ENCODE data around the gene MED17. TPM values are rescaled to one million over a fixed set of nuclear protein-coding genes. Genes with fewer than 3 reads are reported as not detected.
"Not testable (repeated sequence)": the region's sequence is repeated elsewhere in the genome, so short reads cannot be mapped to it uniquely, and the experiment has no call there.

Gene MED17
- total RNA-seq, 3 donors from 2014 or later = 52.7 to 54.9 (median 54.8) TPM

GRCh38 chr11:93745005-93745755 is 38.9 kb upstream of the MED17 start:
- peaks cover 13% of the 10 kb centered on the region for H3K36me3 Mint-ChIP-seq (ENCODE audit: insufficient read depth)
- H3K4me1 Mint-ChIP-seq (ENCODE audit: low read depth) = peaks cover 12% of the 10 kb centered on the region
- H3K4me3 Mint-ChIP-seq; ATAC-seq; DNase-seq; H3K9me3 Mint-ChIP-seq; H3K27me3 Mint-ChIP-seq (ENCODE audit: low read depth): not testable (repeated sequence)

DNA sequence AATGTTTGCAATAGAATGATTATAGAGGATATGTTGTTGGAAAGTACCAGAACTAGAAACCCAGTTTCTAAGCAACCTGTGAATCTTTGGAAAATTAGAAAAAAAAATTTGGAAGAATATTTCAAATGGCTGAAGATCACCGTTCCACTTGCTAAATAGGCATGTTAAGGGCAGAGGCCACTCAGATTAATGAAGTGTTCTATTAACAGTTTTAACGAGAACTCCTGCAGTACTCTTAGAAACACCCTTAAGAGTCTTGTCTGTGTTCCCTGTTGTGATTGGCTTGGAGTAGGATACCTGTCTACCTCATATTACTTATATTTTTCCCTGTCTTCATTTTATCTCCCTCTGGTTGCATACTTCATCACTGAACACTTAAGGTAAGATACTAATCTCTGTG is 38.0 kb upstream of the MED17 start:
- Mint-ChIP-seq H3K4me1 (ENCODE audit: low read depth) (peaks cover 12% of the 10 kb centered on the region), H3K9me3 (no peaks in the 10 kb centered on the region), H3K27me3 (ENCODE audit: low read depth) (no peaks in the 10 kb centered on the region), H3K36me3 (ENCODE audit: insufficient read depth) (peaks cover 10% of the 10 kb centered on the region), H3K4me3 (no peak overlapping the region)
- DNase-seq (no peak), ATAC-seq (no peak)

- Mint-ChIP-seq H3K4me3 (no peak overlapping the region), H3K4me1 (ENCODE audit: low read depth) (peaks cover 10% of the 10 kb centered on the region), H3K27me3 (ENCODE audit: low read depth) (no peaks in the 10 kb centered on the region), H3K36me3 (ENCODE audit: insufficient read depth) (peaks cover 7% of the 10 kb centered on the region), H3K9me3 (no peaks in the 10 kb centered on the region)
- DNase-seq (no peak), ATAC-seq (no peak)
Measured at GRCh38 chr11:93747122-93747521, 37.0 kb upstream of the MED17 start.

DNA sequence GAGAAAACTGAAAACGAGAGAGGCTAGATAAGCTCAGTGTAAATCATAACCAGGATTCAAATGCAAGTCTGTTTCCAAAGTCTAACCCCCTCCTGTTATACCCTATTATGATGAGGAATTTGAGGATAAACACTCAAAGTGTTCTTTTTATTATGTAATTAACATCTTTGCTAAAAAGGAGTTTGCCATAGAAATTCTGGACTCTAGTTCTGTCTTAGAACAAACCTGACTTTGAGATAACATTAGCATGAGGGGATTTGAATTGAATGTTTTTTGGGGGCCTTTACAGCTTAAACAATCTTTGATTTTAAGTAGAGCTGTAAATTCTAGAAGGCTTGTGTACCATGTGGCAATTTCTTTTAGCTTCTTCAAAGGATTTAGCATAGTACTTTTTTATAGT is 33.1 kb upstream of the MED17 start:
- Mint-ChIP-seq H3K4me1 (ENCODE audit: low read depth) (no peaks in the 10 kb centered on the region), H3K9me3 (no peaks in the 10 kb centered on the region), H3K4me3 (no peak overlapping the region), H3K27me3 (ENCODE audit: low read depth) (no peaks in the 10 kb centered on the region), H3K36me3 (ENCODE audit: insufficient read depth) (peaks cover 10% of the 10 kb centered on the region)
- ATAC-seq (no peak), DNase-seq (no peak)

GRCh38 chr11:93753241-93753640 is 30.8 kb upstream of the MED17 start:
- Mint-ChIP-seq H3K4me1 (ENCODE audit: low read depth) (no peaks in the 10 kb centered on the region), H3K4me3 (no peak overlapping the region), H3K36me3 (ENCODE audit: insufficient read depth) (peaks cover 17% of the 10 kb centered on the region), H3K9me3 (no peaks in the 10 kb centered on the region), H3K27me3 (ENCODE audit: low read depth) (no peaks in the 10 kb centered on the region)
- ATAC-seq (no peak), DNase-seq (no peak)

DNA sequence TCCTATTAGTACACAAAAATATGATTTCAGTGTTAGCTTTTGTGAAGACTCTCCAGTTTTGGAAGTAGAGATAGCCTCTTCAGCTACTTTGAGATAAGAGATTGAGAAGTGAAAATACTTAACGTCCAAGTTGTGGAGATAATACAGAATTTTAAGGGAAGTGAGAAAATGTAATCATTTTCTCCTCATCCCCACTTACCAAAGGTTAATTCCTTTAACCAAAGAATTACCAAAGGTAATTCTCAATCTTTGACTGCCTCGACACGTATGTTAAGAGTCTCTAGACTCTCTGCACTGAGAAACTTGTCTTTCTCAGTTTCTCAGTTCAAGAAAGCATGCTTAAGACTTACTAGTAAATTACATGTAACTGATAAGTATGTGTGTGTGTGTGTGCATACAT is 27.3 kb upstream of the MED17 start:
- no peak for ATAC-seq
- no peaks in the 10 kb centered on the region for H3K9me3 Mint-ChIP-seq
- peaks cover 26% of the 10 kb centered on the region for H3K36me3 Mint-ChIP-seq (ENCODE audit: insufficient read depth)

GRCh38 chr11:93757301-93757700 is 26.8 kb upstream of the MED17 start:
- peaks cover 25% of the 10 kb centered on the region for H3K36me3 Mint-ChIP-seq (ENCODE audit: insufficient read depth)
- no peaks in the 10 kb centered on the region for H3K4me1 Mint-ChIP-seq (ENCODE audit: low read depth)
- H3K4me3 Mint-ChIP-seq = no peak overlapping the region
- H3K9me3 Mint-ChIP-seq = no peaks in the 10 kb centered on the region
- H3K27me3 Mint-ChIP-seq (ENCODE audit: low read depth) = no peaks in the 10 kb centered on the region
- DNase-seq (no peak), ATAC-seq (no peak)

More for the DNA sequence above, 27.3 kb upstream of the MED17 start:
- Mint-ChIP-seq H3K4me3 (no peak overlapping the region), H3K4me1 (ENCODE audit: low read depth) (no peaks in the 10 kb centered on the region), H3K27me3 (ENCODE audit: low read depth) (no peaks in the 10 kb centered on the region)
- no peak for DNase-seq

- Mint-ChIP-seq H3K36me3 (ENCODE audit: insufficient read depth) (peaks cover 23% of the 10 kb centered on the region), H3K4me1 (ENCODE audit: low read depth) (no peaks in the 10 kb centered on the region), H3K4me3 (no peak overlapping the region), H3K27me3 (ENCODE audit: low read depth) (no peaks in the 10 kb centered on the region), H3K9me3 (no peaks in the 10 kb centered on the region)
- ATAC-seq (no peak), DNase-seq (no peak)
Measured at GRCh38 chr11:93757924-93758865, 25.9 kb upstream of the MED17 start.

DNA sequence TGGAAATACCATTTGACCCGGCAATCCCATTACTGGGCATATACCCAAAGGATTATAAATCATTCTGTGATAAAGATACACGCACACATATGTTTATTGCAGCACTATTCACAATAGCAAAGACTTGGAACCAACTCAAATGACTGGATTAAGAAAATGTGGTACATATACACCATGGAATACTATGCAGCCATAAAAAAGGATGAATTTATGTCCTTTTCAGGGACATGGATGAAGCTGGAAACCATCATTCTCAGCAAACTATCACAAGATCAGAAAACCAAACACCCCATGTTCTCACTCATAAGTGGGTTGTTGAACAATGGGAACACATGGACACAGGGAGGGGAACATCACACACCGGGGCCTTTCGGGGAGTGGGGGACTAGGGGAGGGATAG is 25.0 kb upstream of the MED17 start:
- ATAC-seq; H3K4me1 Mint-ChIP-seq (ENCODE audit: low read depth); H3K27me3 Mint-ChIP-seq (ENCODE audit: low read depth); DNase-seq; H3K9me3 Mint-ChIP-seq; H3K4me3 Mint-ChIP-seq: not testable (repeated sequence)
- H3K36me3 Mint-ChIP-seq (ENCODE audit: insufficient read depth) = peaks cover 24% of the 10 kb centered on the region

DNA sequence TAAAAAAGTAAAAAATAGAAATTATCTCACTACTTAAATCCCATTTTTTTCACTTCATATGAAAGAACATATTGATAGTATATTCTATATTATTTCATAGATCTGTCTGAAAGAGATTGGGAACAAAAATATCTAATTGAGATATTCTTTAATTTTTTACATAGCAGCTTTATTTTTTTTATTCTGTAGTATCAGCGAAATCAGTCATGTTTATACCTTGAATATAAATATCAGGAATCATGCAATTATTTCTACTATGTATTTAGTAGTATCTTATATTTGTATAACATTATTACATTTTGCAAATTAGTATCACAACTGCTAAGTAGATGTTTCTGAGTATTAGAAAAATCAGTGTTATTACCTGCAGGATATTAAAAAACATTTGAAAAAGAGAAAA is 22.2 kb upstream of the MED17 start:
- no peaks in the 10 kb centered on the region for H3K27me3 Mint-ChIP-seq (ENCODE audit: low read depth)
- no peak for ATAC-seq
- H3K36me3 Mint-ChIP-seq (ENCODE audit: insufficient read depth) = peaks cover 30% of the 10 kb centered on the region
- no peak for DNase-seq
- H3K4me3 Mint-ChIP-seq = no peak overlapping the region
- peaks cover 2% of the 10 kb centered on the region for H3K9me3 Mint-ChIP-seq
- no peaks in the 10 kb centered on the region for H3K4me1 Mint-ChIP-seq (ENCODE audit: low read depth)

DNA sequence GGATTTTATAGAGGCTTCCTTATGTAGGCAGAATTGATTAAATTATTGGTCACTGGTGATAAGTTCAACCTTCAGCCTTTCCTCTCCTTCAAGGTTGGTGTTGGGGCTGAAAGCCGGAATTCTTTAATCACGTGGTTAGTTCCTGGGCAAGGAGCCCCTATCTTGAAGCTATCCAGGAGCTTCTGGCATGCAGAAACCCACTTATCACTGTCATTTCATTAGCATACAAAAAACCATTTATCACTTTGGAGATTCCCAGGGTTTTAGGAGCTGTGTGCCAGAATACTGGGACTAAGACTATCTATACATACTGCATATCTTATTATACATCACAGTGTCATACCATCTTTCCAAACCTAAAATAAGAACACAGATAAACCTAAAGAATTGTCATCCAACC is 18.5 kb upstream of the MED17 start:
- no peak for DNase-seq
- Mint-ChIP-seq H3K9me3 (peaks cover 5% of the 10 kb centered on the region), H3K27me3 (ENCODE audit: low read depth) (no peaks in the 10 kb centered on the region), H3K4me1 (ENCODE audit: low read depth) (no peaks in the 10 kb centered on the region), H3K4me3 (no peak overlapping the region), H3K36me3 (ENCODE audit: insufficient read depth) (peaks cover 13% of the 10 kb centered on the region)
- ATAC-seq = no peak

DNA sequence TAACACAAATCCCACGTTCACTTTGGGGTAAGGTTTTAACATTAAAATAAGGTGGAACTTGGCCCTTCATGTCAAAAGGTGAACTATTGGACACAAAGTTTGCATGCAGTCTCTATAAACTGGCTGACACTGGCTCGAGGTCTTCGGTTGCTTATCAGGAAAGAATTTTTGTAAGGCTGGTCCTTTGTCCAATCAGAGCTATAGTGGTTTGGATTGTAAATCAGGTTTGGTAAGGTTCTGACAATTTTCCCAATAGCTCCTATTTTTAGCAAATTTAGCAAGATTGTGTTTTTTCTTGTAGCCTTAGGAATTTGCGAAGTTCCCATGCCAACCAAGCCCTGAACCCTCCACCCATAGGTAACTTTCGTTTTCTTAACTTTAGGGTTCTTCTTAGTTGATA is 17.6 kb upstream of the MED17 start:
- H3K4me1 Mint-ChIP-seq (ENCODE audit: low read depth) = no peaks in the 10 kb centered on the region
- peaks cover 10% of the 10 kb centered on the region for H3K36me3 Mint-ChIP-seq (ENCODE audit: insufficient read depth)
- H3K27me3 Mint-ChIP-seq (ENCODE audit: low read depth) = no peaks in the 10 kb centered on the region
- DNase-seq (no peak), ATAC-seq (no peak)
- no peak overlapping the region for H3K4me3 Mint-ChIP-seq
- peaks cover 5% of the 10 kb centered on the region for H3K9me3 Mint-ChIP-seq

- Mint-ChIP-seq H3K4me1 (ENCODE audit: low read depth) (no peaks in the 10 kb centered on the region), H3K4me3 (no peak overlapping the region), H3K9me3 (peaks cover 5% of the 10 kb centered on the region), H3K27me3 (ENCODE audit: low read depth) (no peaks in the 10 kb centered on the region), H3K36me3 (ENCODE audit: insufficient read depth) (peaks cover 13% of the 10 kb centered on the region)
- no peak for DNase-seq
- ATAC-seq = no peak
Measured at GRCh38 chr11:93767018-93767417, 17.1 kb upstream of the MED17 start.

DNA sequence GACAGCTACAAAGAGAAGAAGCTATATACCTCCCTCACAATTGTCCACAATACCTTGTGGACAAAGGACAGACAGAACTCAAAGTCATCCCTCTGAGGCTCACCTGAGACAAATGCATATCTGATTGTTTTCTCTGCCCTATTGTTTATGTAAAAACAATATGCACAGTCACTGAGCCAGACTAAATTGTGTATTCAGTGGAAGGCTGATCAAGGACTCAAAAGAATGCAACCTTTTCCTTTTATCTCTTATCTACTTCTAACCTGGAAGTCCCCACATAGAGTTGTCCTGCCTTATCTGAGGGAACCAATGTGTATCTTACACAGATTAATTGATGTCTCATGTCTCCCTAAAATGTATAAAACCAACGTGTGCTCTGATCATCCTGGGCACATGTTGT is 13.9 kb upstream of the MED17 start:
- no peaks in the 10 kb centered on the region for H3K27me3 Mint-ChIP-seq (ENCODE audit: low read depth)
- DNase-seq (no peak), ATAC-seq (no peak)
- H3K36me3 Mint-ChIP-seq (ENCODE audit: insufficient read depth) = peaks cover 5% of the 10 kb centered on the region
- no peak overlapping the region for H3K4me3 Mint-ChIP-seq
- no peaks in the 10 kb centered on the region for H3K4me1 Mint-ChIP-seq (ENCODE audit: low read depth)
- H3K9me3 Mint-ChIP-seq = peaks cover 5% of the 10 kb centered on the region

DNA sequence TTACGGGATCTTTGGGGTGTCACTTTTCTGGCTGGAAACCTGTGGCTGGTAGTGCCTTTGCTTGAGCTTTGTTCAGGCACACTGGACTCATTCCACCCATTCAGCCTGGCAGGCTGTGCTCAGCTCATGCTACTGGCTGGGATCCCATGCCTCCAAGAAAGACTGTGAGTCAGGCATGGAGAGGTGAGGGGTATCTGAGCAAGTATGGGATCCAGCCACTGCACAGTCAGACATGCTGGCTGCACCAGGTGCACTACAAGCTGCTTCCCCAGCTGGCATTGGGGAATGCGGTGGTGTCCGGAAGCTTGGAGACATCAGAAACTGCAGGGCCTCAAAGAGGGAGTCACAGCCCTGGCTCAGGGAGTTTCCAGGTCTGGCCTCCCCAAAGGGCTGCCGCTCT is 12.0 kb upstream of the MED17 start:
- Mint-ChIP-seq H3K4me3 (no peak overlapping the region), H3K4me1 (ENCODE audit: low read depth) (no peaks in the 10 kb centered on the region), H3K36me3 (ENCODE audit: insufficient read depth) (peaks cover 3% of the 10 kb centered on the region), H3K27me3 (ENCODE audit: low read depth) (no peaks in the 10 kb centered on the region), H3K9me3 (peaks cover under 1% of the 10 kb centered on the region)
- DNase-seq (no peak), ATAC-seq (peak in 1 of 2 donors; percentile 23)

Measured in activated T-cell treated with anti-CD3 and anti-CD28 coated beads, Interleukin-2, amount 50 U/mL, for 4 hours (primary cell).